ENCODE results near the gene ZBTB26. TPM values are rescaled to one million over a fixed set of nuclear protein-coding genes. Genes with fewer than 3 reads are reported as not detected.

ZBTB26 gene
- total RNA-seq, 4 donors from 2014 or later, result 1.6 to 6.3 (median 2.6) TPM

- H3K9me3 ChIP-seq, result no peaks in the 10 kb centered on the region
- H3K27ac ChIP-seq, result no peak overlapping the region
- H3K4me3 ChIP-seq, result no peak overlapping the region
- in situ Hi-C loops (cut with MboI; ENCODE audit: low sequenced_read_pairs in 4 of 4), result no loop called here
- no peaks in the 10 kb centered on the region for H3K27me3 ChIP-seq
- peaks cover under 1 to 12% of the 10 kb centered on the region in 2 donors for H3K4me1 ChIP-seq
- TF ChIP-seq, protein P1, sequence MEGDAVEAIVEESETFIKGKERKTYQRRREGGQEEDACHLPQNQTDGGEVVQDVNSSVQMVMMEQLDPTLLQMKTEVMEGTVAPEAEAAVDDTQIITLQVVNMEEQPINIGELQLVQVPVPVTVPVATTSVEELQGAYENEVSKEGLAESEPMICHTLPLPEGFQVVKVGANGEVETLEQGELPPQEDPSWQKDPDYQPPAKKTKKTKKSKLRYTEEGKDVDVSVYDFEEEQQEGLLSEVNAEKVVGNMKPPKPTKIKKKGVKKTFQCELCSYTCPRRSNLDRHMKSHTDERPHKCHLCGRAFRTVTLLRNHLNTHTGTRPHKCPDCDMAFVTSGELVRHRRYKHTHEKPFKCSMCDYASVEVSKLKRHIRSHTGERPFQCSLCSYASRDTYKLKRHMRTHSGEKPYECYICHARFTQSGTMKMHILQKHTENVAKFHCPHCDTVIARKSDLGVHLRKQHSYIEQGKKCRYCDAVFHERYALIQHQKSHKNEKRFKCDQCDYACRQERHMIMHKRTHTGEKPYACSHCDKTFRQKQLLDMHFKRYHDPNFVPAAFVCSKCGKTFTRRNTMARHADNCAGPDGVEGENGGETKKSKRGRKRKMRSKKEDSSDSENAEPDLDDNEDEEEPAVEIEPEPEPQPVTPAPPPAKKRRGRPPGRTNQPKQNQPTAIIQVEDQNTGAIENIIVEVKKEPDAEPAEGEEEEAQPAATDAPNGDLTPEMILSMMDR (IDR thresholded peaks at IDR 0.05 in 4 of 5, conservative IDR thresholded peaks at IDR 0.05 in 1 of 5), result no peak
- no peak for TF ChIP-seq POLR2A (IDR thresholded peaks at IDR 0.05)
- H3K36me3 ChIP-seq, result no peaks in the 10 kb centered on the region
- DNase-seq (no peak), ATAC-seq (no peak)
- intact Hi-C loops (cut with DNase I; ENCODE audit: low total_unique reads), result no loop called here
Observed at GRCh38 chr9:122955961-122956360, 24.6 kb upstream of the ZBTB26 start.

- H3K4me1 ChIP-seq, result peaks cover 3 to 12% of the 10 kb centered on the region in 2 donors
- intact Hi-C loops (cut with DNase I; ENCODE audit: low total_unique reads), result no loop called here
- TF ChIP-seq POLR2A (IDR thresholded peaks at IDR 0.05), result no peak
- TF ChIP-seq, protein P1 (IDR thresholded peaks at IDR 0.05 in 4 of 5, conservative IDR thresholded peaks at IDR 0.05 in 1 of 5), result no peak
- H3K27ac ChIP-seq, result no peak overlapping the region
- no peaks in the 10 kb centered on the region for H3K9me3 ChIP-seq
- ATAC-seq (no peak), DNase-seq (no peak)
- H3K4me3 ChIP-seq, result no peak overlapping the region
- H3K36me3 ChIP-seq, result no peaks in the 10 kb centered on the region
- in situ Hi-C loops (cut with MboI; ENCODE audit: low sequenced_read_pairs in 4 of 4), result no loop called here
- no peaks in the 10 kb centered on the region for H3K27me3 ChIP-seq
Observed at GRCh38 chr9:122954253-122954691, 23.0 kb upstream of the ZBTB26 start.

GRCh38 chr9:122951056-122951455 lies 19.7 kb upstream of the ZBTB26 start:
- Histone ChIP-seq H3K27me3 (no peaks in the 10 kb centered on the region), H3K4me1 (peaks cover 21 to 23% of the 10 kb centered on the region in 2 donors), H3K36me3 (no peaks in the 10 kb centered on the region), H3K9me3 (no peaks in the 10 kb centered on the region), H3K4me3 (no peak overlapping the region), H3K27ac (no peak overlapping the region)
- DNase-seq (no peak), ATAC-seq (no peak)
- no peak for TF ChIP-seq POLR2A (IDR thresholded peaks at IDR 0.05)
- TF ChIP-seq, protein P1 (IDR thresholded peaks at IDR 0.05 in 4 of 5, conservative IDR thresholded peaks at IDR 0.05 in 1 of 5), result no peak
- intact Hi-C loops (cut with DNase I; ENCODE audit: low total_unique reads) (no loop called here), in situ Hi-C loops (cut with MboI; ENCODE audit: low sequenced_read_pairs in 4 of 4) (no loop called here)

DNA sequence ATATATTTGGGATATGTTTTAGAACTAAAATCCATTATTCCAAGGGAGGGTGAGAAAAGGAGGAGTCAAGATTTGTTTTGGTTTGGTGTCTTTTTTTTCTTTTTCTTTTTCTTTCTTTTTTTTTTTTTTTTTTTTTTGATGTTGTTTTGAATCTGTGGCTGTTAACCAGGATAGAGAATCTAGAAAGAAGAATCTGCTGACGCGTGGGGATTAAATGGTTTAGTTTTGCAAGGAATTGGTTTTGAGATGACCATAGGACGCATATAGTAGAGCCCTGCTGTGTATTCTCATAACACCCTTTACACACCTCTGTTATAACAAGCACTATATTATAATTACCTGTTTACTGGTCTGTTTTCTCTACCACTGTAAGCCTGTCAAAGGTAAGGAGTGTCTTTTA lies 19.0 kb upstream of the ZBTB26 start:
- Histone ChIP-seq H3K4me3 (no peak overlapping the region), H3K4me1 (peaks cover 29% of the 10 kb centered on the region in 2 donors), H3K27me3 (no peaks in the 10 kb centered on the region), H3K36me3 (no peaks in the 10 kb centered on the region), H3K9me3 (no peaks in the 10 kb centered on the region), H3K27ac (no peak overlapping the region)
- ATAC-seq, result no peak
- in situ Hi-C loops (cut with MboI; ENCODE audit: low sequenced_read_pairs in 4 of 4), result no loop called here
- no peak for DNase-seq
- TF ChIP-seq, protein P1 (IDR thresholded peaks at IDR 0.05 in 4 of 5, conservative IDR thresholded peaks at IDR 0.05 in 1 of 5), result no peak
- TF ChIP-seq POLR2A (IDR thresholded peaks at IDR 0.05), result no peak
- intact Hi-C loops (cut with DNase I; ENCODE audit: low total_unique reads), result no loop called here

DNA sequence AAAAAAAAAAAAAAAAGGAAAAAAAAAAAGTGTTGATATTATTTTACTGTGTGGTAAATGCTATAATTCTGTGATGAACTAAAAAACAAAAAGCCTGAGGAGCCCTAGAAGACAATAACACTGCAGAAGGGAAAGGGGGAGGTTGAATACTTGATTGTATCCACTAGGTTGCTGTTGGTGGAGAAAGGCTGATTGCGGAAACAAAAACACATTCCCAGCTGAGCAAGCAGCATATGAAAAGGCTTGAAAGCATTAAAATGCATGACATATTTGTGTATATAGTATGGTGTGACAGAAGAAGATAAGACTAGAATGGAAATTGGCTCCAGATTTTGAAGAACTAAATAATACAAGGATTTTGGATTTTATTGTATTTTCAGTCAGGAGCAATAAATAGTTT lies 18.4 kb upstream of the ZBTB26 start:
- peaks cover 28 to 31% of the 10 kb centered on the region in 2 donors for H3K4me1 ChIP-seq
- in situ Hi-C loops (cut with MboI; ENCODE audit: low sequenced_read_pairs in 4 of 4), result no loop called here

More for the DNA sequence above, 18.4 kb upstream of the ZBTB26 start:
- ATAC-seq (no peak), DNase-seq (no peak)
- Histone ChIP-seq H3K27ac (no peak overlapping the region), H3K4me3 (no peak overlapping the region), H3K9me3 (no peaks in the 10 kb centered on the region), H3K36me3 (no peaks in the 10 kb centered on the region), H3K27me3 (no peaks in the 10 kb centered on the region)
- TF ChIP-seq POLR2A (IDR thresholded peaks at IDR 0.05), result no peak
- TF ChIP-seq, protein P1 (IDR thresholded peaks at IDR 0.05 in 4 of 5, conservative IDR thresholded peaks at IDR 0.05 in 1 of 5), result no peak
- intact Hi-C loops (cut with DNase I; ENCODE audit: low total_unique reads), result no loop called here

Measured in gastrocnemius medialis (tissue), 4 donors.